ENCODE data around the gene SLC38A10.
A peak's percentile ranks its signal among the peaks of the same experiment; 100 is the strongest.

The SLC38A10 gene

DNA sequence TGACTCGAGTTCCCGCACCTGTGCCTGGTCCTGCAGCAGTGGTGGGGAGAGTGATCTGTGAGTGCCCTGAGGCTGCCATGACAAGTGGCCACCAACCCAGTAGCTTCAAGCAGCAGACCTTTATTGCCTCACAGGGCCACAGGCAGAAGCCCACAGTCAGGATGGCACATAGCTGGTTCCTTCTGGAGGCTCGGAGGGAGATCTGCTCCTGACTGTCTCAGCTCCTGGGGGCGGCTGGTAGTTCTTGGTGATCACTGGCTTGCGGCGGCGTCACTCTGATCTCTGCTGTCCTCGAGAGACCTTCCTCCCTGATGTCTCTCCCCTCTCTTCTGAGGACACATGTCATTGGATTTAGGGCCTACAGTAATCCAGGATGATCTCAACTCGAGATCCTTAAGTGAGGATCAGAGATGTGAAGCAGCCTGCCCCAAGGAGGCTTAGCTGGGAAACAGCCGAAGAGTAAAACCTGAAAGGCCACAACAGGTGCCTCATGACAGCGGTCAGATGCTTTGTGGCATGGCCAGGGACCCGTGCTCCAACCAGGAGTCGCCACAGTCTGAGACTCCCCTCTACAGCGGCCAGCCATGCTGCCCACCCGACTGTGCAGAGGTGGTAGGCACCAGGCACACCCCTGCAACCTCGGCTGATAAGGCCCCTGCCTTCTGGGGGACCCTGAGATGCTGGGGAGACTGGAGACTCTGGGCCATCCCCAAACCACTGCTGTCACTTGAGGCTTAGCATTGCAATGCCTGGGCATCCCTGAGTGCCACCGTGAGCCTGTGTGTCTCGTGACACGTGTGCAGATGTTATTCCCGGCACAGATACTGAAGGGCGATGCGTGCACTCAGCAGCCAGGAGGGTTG, 30.0 kb upstream of the SLC38A10 start:
- no peak for DNase-seq
- TF ChIP-seq POLR2A (IDR thresholded peaks at IDR 0.05; ENCODE audit: low read length) (no peak), GATA1 (IDR thresholded peaks at IDR 0.05; ENCODE audit: low read depth, low read length) (no peak)

DNA sequence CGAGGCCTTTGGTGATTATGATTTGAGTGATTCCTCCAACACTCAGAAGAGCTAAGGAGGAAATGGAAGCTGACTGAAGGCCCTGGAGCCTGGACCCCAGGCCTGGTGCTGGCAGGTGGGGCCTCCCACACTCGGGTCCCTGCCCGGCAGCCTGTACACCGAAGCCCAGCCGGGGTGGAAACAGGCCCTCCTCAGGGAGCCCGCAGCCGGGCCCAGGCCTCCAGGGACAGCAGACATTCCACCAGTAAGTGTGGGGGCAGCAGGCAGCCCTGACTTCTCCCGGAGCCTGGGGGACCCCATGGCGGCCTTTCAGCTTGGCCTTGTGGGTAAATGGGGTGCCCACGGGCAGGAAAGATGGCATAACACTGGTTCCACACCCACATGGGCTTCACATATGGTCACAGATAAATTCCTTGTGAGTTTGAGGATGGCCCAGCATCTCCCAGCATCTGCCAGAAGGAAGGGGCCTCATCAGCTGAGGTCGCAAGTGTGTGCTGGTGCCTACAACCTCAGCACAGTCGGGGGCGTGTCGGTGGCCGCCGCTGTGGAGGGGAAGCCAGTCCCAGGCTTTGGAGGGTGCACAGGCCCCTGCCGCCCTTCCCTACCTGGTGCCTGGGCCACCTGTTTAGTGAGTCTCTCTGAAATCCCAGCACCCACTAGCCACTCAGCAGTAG, 29.2 kb upstream of the SLC38A10 start:
- TF ChIP-seq POLR2A (IDR thresholded peaks at IDR 0.05; ENCODE audit: low read length) (no peak), GATA1 (IDR thresholded peaks at IDR 0.05; ENCODE audit: low read depth, low read length) (no peak)
- DNase-seq, result no peak

DNA sequence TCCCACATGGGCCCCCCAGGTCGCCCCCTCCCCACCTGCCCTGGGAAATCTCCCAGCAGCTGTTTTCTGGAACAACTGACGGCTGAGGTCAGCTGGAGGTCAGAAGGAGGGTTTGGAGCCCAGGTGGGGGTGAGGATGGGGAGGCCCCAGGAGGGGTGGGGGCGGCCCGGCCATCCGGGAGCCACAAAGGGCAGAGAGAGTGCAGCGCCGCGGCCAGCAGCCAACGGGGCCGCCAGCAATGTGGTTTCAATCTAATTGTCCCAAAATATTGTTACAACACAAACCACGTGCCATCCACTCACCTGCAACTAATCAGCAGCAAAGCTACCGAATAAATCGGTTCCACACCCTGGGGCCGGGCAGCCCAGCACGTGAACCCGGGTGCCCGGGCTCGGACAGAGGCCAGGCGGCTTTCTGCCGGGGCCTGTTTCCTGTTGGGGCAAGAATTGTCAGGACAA, 28.3 kb upstream of the SLC38A10 start:
- TF ChIP-seq GATA1 (IDR thresholded peaks at IDR 0.05; ENCODE audit: low read depth, low read length) (no peak), POLR2A (IDR thresholded peaks at IDR 0.05; ENCODE audit: low read length) (no peak)
- no peak for DNase-seq

DNA sequence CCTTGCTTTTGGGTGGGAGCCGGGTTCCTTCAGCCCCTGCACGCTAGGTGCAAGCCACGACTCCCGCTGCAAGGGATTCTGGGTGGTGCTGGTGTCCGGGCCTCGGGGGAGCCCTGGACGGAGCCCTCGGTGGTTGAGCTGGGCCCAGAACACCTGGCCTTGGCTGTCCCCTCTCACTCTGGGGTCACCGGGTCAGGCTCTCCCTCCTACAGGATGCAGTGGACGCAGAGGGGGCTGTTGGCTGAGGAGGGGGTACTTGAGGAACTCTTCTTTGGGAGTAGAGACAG, 27.9 kb upstream of the SLC38A10 start:
- TF ChIP-seq POLR2A (IDR thresholded peaks at IDR 0.05; ENCODE audit: low read length), result no peak
- TF ChIP-seq GATA1 (IDR thresholded peaks at IDR 0.05; ENCODE audit: low read depth, low read length), result no peak
- no peak for DNase-seq

DNA sequence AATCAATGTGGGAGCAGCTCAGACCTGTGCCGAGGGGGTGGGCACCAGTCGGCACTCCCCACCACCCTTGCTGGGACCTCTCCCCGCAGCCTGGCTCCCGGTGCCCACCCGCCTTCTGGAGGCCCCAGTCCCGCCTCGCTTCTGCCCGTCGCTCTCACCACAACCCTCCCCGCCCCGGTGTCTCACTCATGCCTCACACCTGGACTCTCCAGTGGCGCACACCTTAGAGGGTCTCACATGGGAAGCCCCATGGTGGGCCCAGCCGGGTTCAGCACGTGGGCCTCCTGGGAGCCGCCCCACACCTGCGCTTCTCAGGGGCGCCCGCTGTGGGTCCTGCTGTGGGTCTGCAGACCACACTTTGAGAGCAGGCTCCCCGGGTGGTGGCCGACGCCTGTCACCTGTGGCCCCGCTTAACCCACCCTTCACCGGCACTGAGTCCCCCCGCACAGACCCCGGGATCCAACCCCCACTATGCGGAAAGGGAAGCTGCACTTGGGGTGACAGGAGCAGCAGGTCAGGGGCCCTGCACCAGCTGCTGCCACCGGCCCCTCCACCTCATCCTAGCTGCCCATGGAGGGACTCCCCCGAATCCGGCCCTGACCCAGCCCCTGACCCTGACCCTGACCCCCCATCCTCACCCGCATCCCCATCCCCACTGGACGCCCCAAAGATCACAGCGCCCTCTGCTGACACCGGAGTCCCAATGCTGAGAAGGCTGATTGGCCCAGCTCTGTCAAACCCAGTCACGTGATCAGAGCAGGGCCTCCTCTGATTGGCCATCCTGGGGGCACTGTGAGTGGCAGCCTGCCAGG, 27.4 kb upstream of the SLC38A10 start:
- no peak for TF ChIP-seq POLR2A (IDR thresholded peaks at IDR 0.05; ENCODE audit: low read length)
- peak; percentile 60 to 61 for DNase-seq

DNA sequence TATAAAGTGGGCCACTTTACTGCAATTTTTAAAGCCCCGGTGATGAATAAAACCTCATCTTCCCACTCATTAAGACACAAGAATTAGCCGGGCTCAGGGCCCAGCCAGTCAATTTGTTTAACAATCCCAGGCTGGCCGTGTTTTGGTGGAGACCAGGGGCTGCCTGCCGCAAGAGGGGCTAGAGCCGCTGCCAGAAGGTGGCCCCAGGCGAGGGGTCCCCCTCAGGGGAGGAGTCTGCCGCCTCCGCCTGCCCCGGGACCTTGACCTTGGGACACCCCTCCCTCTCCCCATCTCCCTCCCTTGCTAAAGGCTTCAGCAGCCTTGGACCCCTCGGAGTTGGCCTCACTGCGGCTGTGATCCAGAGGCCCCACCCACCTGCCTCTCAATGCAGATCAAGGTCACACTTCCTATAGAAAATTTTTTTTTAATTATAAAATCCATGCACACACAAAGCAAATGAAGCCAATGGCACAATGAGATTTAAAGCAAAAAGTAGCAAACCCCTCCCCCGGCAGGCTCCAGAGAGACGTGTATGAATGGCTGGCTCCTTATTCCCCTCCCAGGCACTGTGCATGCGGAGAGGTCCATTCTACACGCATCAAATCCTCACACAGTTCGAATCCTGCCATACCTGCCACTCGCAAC, 23.0 kb upstream of the SLC38A10 start:
- DNase-seq, result no peak
- TF ChIP-seq POLR2A (IDR thresholded peaks at IDR 0.05; ENCODE audit: low read length) (no peak), GATA1 (IDR thresholded peaks at IDR 0.05; ENCODE audit: low read depth, low read length) (no peak)

DNA sequence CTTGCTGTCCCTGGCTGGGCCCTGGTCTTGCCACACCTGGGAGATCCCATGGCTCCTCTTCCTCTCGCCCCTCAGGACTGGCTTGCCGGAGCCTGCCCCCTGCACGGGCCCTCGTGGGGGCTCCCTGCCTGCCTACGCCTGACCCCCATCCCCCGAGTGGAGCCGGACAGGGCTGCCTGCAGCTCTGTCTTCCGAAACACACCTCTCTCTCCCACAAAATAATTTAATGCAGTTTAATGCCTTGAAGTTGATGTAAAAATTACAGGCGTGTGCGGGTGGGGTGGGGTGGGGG, 22.4 kb upstream of the SLC38A10 start:
- DNase-seq, result no peak
- TF ChIP-seq POLR2A (IDR thresholded peaks at IDR 0.05; ENCODE audit: low read length) (no peak), GATA1 (IDR thresholded peaks at IDR 0.05; ENCODE audit: low read depth, low read length) (no peak)

DNA sequence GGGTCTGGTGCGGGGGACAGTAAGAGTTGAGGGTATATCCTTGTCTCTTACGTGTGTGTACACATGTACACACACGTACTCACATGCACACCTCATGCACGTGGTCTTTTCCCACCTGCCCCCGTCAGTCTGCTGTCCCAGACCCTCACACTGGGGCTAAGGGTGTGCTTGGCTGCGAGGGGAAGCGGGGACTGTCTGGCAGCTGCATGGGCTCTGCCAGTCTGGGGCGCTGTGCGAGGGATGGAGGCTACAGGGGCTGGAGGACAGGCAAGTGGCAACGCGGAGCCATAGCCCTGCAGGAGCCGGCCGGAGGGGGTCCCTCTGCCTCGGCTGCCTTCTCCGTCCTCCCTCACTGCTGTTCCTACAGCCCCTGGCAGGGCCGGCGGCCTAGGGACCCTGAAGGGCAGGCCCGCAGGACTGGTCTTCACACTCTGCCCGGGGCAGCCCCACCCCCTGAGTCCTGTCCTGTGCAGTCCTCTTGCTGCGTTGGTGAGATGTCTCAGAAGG, 20.8 kb upstream of the SLC38A10 start:
- no peak for TF ChIP-seq POLR2A (IDR thresholded peaks at IDR 0.05; ENCODE audit: low read length)
- no peak for TF ChIP-seq GATA1 (IDR thresholded peaks at IDR 0.05; ENCODE audit: low read depth, low read length)
- no peak for DNase-seq

DNA sequence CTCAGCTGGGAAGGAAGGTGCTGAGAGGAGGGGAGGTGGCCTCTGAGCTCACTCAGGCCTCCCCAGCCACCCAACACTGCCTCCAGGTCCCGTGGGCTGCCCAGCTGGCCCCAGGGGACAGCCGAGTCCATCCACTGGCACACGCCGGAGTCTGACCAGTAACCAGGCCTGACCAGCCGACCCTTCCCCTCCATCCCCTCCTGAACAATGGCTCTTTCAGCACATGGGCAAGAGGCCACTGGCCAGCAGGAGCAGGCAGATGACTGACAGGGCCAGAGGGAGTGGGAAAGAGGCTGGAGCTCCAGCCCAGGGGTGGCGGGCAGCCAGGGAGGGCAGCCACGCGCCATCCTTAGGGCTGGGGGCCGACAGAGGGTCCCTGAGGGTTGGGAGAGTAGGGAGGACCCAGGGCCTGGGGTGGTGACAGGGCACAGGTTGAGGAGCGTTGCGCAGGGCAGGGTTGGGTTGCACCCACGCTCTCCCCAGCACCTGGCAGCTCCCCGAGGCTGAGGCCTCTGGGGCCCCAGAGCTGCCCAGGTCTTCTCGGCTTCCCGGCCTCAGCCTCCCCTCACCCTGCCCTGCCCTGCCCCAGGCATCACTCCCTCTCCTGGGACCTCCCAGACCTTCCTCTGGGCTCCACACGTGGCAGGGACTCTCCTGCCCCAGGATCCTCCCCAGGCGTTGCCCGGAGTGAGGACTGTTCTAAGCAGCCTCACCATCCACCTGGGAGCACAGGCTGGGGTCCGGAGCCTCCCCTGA, 20.2 kb upstream of the SLC38A10 start:
- DNase-seq, result no peak
- TF ChIP-seq GATA1 (IDR thresholded peaks at IDR 0.05; ENCODE audit: low read depth, low read length) (no peak), POLR2A (IDR thresholded peaks at IDR 0.05; ENCODE audit: low read length) (no peak)

DNA sequence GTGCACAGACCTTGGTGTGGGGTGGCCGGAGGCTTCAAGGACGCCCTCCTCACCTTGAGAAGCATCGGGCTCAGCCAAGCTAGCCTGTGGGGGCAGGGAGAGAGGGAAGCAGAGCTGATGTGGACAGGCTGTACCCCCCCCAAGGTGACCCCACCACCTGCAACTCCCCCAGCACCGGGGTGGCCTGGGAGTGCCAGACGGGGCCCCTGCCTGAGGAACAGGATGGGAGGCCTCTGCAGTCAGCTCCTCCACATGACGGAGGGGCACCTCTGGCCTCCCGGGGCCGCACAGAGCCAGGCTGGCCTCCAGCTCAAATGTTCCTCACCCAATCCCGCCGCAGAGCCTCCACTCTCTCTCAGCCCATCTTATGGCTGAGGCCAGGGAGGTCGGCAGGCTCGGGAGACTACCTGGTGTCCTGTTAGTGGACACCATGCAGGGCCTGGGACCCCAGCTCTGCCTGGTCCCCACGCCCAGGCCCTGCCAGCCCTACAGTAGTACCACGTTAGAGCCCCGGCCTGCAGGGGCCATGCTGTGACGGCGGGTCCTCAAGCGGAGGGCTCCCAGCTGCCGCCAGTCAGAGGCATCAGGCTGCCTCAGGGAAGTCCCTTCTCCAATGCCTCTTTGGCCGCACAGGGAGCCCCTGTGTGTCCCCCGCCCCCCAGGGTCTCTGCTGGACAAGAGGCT, 19.4 kb upstream of the SLC38A10 start:
- TF ChIP-seq GATA1 (IDR thresholded peaks at IDR 0.05; ENCODE audit: low read depth, low read length) (no peak), POLR2A (IDR thresholded peaks at IDR 0.05; ENCODE audit: low read length) (no peak)
- no peak for DNase-seq

DNA sequence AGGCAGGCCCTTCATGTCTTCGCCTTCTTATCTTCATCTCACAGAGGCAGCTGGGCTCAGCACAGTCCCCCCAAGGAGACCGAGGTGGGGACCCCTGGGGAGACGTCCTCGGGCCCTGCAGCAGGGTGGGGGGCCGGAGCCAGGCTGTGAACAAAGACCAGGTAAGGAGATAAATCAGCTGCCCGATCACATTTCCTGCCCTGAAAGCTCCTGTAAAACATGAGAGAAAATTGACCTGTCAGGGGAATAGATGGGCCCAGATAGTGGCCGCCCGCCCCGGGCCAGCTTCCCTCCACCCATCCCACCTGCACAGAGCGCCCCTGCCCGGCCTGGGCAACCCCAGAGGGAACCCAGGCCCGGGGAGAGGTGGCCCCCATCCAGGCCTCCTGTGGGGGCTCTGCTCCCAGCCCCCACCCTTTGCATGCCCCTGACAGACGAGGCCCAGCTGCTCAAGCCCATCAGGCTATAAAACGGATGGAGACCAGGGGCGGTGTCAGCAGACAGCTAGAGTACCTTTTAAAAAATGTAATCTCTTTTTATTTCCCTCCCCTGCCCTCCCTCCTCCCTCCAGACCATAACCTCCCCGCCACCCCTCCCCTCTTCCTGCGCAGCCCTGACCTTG, 18.8 kb upstream of the SLC38A10 start:
- no peak for DNase-seq
- no peak for TF ChIP-seq POLR2A (IDR thresholded peaks at IDR 0.05; ENCODE audit: low read length)
- TF ChIP-seq GATA1 (IDR thresholded peaks at IDR 0.05; ENCODE audit: low read depth, low read length), result no peak

DNA sequence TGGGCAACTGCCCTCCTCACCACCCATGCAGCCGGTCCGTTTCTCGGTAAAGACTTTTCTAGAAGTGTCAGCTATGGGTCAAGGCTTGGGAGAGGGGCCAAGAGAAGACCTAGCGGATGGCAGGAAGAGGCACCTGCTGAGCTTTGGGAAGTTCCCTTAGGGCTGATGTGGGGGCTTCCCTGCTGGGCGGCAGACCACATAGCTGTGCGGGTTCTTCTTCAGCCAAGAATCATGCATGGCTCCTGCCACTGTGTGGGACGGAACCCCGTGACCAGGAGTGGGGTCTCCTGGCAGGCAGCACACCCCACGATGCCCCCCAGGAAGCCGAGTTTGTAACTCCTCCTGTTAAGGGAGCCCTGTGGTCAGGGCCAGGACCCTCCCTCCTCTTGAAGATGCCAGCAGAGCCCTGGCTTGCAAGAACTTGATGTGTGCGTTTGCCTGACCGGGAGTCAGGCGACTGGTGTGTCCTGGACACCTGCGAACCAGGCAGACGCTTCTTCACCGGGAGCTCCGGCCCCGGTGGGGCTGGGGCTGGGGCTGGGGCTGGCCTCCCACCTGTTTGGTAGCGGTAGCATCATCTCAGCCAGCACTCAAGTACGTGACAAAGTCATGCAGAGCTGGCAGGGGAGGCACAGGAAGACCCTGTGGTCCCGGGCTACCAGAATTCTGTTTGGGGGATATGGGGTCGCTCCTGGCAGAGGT, 17.7 kb upstream of the SLC38A10 start:
- no peak for DNase-seq
- no peak for TF ChIP-seq GATA1 (IDR thresholded peaks at IDR 0.05; ENCODE audit: low read depth, low read length)
- no peak for TF ChIP-seq POLR2A (IDR thresholded peaks at IDR 0.05; ENCODE audit: low read length)
